NCI-H345 (cell line): Measurements from ENCODE around the gene FGFBP1.
A peak's percentile ranks its signal among the peaks of the same experiment; 100 is the strongest.
"Not testable (repeated sequence)": the region's sequence is repeated elsewhere in the genome, so short reads cannot be mapped to it uniquely, and the experiment has no call there.

Experiments
- DNase-seq: peaks from one replicate; lab custom pipeline; 2025; lab: John Stamatoyannopoulos, UW

FGFBP1 gene

DNA sequence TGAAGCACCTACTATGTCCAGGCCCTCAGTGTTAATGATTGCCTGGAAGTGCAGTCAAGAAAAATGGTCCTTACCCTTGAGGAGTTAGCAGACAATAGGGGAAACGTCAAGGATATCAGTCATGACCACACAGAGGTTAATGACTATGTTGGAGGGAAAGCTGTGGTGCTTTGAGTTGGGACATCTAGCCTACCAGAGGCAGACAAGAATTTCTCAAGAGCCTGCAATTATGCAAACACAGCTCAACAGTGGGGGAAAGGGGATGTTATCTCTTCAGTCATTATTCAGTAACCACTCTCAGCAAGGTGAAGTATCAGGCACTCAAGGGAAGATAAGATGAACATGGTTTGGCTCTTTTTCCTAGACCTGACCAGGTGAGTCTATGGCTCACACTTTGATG, 7.0 kb upstream of the FGFBP1 start:
- DNase-seq: no peak

DNA sequence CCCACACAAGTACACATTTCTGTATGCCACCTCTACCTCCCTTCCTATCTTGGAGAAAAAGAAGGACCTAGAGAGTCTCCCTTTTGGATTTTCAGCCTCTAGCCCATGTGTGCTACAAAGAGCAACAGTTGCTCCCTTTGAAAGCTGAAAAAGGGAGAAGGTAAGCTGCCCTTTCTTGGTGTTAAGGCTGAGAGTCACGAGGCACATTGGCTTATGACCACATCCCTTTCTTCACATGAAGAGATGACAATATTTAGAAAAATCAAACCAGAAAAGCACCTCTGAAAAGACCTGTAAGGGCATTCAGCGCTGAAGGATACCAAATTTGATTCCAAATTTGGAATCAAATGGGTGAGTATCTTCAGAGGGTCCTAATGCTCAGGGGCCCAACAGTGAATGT, 6.4 kb upstream of the FGFBP1 start:
- DNase-seq: no peak

DNA sequence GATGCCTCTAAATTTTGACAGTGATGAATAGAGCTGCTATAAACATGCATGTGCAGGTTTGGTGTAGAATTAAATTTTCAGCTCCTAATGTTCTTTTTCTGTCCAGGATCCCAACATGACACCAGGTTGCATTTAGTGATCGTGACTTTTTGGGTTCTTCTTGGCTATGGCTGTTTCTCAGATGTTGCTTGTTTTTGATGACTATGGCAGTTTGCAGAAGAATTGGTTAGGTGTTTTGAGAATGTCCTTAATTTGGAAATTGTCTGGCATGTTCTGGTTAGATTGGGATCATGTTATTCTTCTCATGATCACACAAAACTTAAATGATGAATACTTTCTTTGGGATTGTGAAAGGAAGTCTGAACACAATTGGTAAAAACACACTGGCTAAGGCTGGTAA, 3.7 kb upstream of the FGFBP1 start:
- no peak for DNase-seq

DNA sequence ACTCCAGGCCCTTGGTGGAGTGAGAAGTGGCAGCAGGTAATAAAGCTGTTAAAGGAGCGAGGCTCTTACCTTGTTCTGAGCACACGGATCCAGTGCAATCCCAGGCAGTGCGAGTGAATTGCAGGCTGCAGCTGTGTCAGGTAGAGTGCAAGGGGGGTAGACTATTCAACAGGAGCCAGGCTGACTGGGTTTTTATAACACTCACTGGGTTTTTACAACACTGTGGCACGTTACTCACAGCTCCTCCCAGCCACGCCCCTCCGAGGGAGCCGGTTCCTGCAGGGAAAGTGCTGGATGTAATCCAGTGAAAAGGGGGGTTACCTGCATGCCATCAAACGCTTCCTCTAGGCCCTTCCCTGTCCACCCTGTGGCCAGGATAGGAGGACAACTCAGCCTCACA, 358 bp downstream of the FGFBP1 start:
- DNase-seq: peak; percentile 25

DNA sequence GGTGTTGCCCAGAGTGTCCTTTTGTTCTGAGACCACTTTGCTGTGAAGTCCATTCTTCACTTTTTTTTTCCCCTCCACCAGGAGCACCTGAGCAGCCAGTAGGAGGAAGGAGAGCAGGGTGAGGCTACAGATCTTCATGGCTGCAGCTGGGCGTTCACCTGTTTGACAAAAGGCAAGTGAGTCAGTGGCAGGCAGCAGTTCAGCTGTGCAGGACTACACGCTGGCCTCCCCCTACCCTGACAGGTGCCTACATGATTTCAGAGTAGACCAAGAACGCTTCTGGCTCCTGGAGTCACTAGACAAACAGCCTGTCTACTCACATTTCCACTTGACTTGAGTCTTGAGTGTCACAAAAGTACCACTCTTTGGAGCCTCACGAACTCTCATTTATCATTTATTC, 2.0 kb downstream of the FGFBP1 start:
- DNase-seq: peak; percentile 63

DNA sequence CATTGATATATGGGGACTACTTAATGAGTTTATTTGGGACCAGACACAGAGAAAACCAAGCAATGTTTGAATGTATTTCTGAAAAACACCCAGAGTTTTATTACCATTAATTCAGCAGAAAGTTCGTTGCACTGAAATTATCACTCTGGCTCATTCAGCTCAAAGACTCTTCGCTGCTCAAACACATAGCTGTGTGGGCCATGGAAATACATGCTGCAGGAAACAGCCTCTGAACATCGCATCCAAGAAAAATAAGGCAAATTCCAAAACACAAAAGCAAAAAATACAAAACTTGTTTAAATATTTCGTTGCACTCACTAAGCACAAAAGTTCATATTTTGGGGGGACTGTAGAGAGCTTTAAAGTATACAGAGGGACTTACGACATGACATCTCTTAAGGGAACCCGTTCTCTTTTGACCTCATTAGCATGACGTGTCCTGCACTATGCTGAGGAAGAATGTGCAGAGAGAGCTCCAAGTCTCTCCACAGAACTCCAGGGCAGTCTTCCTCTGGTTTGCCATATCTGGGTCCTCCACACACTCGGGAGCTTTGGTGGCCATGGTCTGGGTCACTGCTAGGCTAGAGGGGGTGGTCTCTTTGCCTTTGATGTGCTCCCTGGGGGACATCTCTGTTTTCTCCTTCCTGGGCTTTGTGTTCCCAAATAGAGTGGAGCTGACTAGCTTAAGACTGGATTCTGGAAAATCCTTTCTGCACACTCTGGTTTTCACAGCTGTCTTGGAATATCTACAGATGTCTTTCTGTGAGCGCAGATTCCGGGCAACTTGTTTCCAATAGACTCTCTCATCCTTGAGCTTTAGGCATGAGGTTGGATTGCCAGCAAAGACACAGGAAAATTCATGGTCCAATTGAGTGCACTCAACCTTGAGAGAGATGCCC, 2.8 kb downstream of the FGFBP1 start:
- DNase-seq: no peak

DNA sequence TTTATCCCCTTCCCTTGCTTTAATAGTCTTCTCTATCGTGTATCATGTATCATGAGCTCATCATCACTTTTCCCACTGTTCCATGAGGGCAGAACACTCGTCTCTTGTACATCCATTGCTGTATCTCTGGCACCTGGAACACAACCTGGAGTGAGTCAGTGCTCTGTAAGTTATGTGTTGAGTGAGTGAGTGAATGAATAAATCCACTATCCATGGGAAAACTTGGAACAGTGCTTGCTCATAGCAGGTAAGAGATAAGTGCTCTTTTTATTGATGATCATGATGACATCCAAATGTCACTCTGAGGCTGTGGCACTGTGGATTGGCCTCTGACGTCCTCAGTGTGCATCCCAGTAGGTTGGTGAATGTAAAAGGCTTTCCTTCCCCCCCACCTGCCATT, 4.3 kb downstream of the FGFBP1 start:
- DNase-seq: no peak

DNA sequence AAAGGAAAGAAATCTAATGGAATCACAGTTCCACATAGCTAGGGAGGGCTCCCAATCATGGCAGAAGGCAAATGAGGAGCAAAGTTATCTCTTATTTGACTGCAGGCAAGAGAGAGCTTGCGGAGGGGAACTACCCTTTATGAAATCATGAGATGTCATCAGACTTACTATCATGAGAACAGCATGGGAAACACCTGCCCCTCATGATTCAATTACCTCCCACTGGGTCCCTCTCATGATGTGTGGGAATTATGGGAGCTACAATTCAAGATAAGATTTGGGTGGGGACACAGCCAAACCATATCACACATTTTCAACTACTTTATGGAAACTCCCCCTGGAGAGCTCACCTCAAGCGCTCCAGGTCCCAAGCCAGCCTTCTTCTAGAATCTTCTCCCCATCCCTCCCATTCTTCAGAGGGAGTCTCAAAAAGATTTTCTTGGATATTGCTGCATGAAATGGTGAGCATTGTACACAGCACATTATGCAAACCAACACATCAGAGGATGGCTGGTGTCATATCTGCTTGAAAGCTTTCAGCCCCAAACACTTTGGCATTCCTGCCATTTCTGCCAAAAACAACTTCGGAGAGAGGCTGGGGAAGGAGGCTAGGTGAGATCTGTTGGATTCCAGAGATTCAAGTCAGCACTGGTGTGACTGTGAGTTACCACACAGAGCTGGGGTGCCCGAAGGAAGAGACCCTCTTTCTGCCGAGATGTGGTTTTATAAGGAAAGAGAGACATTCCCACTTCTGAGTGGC, 6.9 kb downstream of the FGFBP1 start:
- no peak for DNase-seq

DNA sequence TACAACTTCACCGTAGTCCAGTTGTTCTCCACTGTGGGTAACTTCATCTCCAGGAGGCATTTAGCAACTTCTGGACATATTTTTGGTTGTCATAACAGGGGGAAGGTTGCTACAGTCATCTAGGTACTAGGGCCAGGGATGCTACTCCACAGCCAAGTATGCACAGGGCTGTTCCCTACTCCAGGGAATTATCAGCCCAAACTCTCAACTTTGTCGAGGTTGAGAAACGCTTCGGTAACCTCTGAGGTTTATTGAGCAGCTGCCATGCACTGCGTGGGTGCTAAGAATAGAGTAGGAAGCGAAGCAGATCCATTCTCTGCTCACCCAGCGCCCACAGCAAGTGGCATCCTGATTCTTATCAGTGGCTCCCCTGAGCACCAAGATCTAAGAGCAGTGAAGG, 8.2 kb downstream of the FGFBP1 start:
- DNase-seq: no peak

DNA sequence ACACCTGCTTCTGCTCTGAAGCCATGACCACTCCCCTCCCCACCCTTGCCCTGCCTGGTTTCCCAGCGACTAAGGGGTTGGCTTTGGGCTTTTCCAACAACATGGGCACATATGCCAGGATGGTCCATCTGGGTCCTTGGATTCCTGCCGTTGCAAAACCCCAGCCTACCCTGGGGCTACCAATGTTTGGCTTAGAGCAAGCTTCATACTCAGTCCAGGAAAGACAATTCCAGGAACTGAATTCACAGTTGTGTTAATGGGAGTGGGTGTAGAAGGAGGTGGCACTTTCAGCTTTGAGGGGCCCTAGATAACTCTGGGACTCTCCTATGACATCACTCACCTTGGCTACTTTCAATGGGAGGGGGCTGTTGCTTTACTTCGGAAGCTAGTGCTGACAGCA, 9.0 kb downstream of the FGFBP1 start:
- DNase-seq: no peak

DNA sequence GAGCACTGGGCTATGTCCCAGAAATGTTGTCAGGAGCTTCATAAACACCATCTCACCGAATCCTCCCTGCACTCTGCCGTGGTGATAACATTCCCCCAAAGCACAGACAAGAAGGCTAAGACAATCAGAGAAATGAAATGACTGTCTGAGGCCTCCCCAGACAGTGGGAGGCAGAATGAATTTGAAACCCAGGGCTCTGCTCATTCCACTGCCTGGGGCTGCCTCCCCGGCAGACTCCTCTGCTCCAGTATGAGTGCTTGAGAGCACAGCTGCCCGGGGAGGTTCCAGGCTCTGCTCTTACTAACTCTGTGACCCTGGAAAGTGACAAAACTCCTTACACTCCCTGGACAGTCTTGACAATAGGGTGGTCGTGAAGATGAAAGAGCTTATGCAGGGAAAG, 9.7 kb downstream of the FGFBP1 start:
- no peak for DNase-seq

DNA sequence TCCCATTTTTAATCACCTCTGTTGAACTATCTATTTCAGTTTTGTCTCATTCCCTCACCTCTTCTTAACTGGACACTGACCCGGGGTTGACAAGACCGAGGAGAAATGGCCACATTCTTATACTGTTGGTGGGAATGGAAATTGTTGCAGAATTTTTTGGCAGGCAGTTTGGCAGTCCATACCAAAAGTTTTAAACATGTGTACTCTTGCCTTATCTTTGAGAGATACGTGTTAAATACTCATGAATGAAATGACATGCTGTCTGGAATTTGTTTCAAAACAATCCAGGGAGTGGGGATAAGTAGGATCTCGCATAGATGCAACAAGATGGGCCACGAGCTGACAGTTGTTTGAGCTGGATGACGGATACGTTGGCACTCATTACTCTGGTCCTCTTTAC, 12.1 kb downstream of the FGFBP1 start:
- no peak for DNase-seq

DNA sequence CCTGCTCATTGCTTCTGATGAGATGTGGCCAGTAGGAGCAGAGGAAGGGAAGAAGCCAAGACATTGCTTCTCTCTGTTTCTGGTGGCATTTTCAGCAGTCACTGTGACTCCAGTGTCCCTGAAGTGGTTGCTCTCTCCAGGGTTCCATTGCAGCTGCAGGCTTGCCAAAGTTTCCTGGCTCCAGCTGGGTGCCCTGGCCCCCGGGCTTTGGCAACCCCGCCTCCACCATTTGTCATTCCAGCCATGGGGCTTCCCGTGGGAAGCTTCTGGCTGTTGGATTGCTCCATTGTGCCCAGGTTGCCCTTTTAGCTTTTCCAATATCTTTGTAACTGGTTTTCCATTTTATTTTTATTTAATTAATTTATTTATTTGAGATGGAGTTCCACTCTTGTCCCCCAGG, 12.7 kb downstream of the FGFBP1 start:
- peak; percentile 76 for DNase-seq

DNA sequence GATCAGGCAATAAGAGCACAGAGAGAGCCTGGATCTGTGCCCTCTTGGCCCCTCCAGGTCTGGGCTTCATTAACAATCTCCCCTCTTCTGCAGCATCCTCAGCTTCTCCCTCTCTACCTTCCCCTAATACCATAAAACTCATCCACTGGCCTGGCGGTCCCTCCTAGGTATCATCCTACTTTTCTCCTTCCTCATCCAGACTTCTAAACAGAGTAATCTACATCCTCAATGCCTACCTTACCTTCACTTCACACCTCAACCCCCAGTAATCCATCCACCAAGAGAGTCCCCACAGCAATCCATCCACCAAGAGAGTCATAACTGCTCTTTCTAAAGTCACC, 17.0 kb downstream of the FGFBP1 start:
- DNase-seq: no peak

DNA sequence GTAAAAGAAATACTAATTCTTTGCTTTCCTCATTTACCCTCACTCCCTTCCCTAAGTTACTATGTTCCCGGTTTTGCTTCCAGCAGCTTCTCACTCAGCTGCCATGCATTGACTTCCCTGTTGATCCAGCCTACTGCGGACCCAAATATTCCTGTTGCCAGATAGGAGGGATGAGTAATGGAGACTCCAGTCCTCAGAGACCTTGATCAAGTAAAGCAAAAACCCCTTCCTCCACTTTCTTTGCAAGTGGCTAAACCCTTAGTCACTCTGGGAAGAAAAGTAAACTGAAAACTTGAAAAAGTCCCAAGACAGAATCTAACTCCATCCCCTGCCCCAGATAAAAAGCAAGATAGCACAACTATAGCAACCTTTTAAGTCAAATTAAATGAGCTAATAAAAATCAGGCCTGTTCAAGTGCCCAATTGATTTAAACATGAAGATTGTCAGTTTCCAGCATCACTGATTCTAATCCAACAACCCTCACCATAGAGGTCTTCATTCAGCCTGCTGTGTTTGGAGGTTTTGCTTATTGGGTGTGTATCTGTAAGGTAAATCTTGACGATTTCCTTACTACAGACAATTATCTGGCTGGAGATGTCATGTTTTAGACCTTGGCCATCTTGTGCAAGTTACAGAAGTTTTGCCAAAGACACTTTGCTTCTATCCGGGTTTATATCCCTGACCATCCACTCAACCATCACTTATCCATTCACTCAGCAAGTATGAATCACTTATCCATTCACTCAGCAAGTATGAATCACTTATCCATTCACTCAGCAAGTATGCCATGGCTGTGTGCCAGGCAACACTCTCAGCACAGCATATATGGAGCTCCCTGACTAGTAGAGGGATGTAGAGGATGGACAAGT, 17.6 kb downstream of the FGFBP1 start:
- peak; percentile 80 for DNase-seq

DNA sequence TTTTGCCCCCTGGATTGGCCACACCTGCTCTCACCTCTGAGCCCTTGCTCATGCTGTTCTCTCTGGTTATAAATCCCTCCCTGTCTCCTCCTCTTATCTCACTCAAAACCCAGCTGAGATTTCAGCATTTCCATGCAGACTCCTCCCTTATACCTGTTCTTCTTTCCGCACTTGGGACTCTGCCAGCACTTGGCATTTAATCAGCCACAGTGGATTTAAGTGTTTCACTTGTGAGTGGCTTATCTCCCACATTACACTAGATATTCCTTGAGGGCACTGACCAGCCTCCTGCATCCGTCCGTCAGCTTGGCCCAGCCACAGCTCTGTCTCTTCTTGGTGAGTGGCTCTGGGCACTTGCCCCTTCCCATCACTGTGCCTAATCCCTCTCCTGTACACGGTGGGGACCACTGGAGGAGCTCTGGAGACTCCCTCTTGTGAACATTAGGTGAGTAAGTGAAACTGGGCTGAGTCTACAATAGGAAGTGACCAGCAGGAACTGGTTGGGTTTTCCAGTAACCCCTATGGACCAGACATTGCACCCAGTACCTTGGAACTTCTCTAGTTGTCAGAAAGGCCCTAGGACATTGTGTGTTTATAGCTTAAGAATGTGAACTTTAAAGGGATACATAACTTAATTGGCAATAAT, 19.9 kb downstream of the FGFBP1 start:
- no peak for DNase-seq

DNA sequence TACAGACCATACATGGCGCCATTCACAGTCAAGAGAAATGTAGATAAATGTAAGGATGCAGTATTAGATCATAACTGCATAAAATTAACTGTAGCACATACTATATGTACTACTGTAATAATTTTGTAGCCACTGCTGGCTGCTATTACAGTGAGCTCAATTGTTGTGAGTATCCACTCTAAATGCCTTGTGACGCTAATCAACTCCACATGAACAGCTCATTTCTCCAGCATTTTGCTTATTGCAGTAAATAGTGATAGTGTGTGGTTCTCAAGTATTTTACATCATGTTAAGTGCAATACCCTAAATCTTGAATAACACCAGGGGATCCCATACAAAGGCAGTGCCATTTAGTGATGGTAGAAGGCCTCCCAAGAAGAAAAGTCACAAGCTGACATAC, 21.2 kb downstream of the FGFBP1 start:
- DNase-seq: no peak

DNA sequence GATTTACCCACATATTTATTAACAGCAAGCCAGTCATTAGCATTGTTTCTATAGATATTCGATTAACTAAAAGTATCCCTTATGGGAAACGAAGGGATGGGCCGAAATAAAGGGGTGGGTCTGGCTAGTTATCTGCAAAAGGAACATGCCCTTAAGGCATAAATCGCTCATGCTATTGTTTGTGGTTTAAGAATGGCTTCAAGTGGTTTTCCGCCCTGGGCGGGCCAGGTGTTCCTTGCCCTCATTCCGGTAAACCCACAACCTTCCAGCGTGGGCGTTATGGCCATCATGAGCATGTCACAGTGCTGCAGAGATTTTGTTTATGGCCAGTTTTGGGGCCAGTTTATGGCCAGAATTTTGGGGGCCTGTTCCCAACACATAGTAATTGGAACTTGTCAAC, 22.2 kb downstream of the FGFBP1 start:
- not testable (repeated sequence) for DNase-seq

DNA sequence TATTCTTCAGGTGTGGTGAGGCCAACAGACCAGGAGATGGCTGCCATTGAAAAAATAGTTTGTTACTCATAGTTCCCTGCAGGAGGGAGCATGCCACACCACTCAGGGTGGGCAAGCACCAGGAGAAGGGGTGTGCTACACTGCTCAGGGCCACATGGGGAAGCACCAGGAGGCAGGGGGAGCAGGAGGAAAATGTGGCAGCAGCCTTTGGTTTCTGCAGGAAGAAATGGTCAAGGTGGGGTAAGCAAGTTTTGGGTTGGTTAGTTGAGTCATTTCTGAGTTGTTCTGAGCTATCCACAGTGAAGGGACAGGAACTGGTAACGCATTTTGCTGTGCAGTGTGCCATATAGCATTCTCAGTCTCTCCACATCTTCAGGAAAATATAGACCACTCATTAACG, 23.8 kb downstream of the FGFBP1 start:
- DNase-seq: no peak

DNA sequence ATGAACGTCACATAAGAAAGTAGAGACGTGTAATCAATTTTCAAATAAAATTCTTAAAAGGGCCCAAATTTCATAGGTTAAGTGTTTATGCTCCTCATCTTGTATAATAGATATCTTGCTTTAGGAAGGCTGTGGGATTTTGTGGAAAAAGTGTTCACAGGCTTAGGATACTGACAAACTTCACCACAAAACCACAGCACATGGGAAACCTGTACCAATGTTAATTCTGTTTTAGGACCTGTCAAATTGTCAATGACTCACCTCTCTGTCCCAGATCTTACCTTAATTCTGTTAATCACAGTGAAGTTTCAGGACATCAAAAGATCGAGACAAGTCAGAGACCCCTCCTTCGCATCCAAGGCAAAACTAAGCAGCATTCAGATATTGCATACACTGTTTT, 24.2 kb downstream of the FGFBP1 start:
- DNase-seq: no peak

DNA sequence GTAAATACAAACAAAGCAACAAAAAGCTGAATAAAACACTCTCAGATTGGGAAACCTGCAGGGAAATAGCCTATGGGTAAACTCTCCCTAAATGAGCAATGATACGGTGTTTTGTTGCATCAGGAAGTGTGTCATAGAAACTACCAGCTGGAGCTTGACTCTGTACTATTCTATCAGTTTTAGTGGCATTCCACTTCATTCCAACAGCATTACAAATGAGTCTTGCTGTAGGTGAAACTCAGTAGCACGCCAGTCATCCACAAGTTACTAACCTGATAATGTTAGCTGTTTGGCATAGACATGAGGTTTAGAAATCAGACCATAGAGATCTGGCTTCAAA, 24.9 kb downstream of the FGFBP1 start:
- DNase-seq: no peak

DNA sequence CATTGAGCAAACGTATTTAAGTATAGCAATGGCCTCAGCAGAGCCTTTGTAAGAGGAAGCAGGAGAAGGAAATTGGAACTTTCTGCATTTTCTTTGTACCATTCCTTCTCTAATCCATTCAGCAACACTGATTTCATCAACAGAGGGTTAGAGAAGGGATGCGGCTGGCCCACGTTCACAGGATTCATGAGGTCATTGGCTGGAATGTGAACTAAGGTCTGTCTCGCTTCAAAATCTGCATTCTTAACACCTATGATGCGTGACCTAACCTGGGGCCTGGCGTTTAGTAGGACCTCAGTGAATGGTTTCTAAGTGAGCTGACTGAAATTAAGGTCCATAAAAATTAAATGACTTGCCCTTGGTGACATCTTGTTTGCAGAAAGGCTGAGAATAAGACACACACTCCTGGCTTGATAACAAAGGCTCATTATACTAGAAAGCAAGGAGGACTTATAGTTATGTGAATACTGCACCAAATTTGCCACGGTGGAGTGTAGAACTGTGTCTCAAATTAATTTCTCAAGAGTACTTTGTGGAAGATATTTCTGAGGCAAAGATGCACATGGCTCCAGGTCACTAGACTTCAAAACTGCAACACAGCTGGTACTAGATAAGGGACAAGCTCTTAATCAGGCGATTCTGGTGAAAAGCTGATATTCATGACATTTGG, 25.4 kb downstream of the FGFBP1 start:
- DNase-seq: no peak
